ENCODE measurements around the gene NLGN1. TPM values are rescaled to one million over a fixed set of nuclear protein-coding genes. Genes with fewer than 3 reads are reported as not detected.

NLGN1 gene
- total RNA-seq, 4 donors from 2014 or later, result 12.9 to 20.9 (median 18.0) TPM

GRCh38 chr3:173976281-173976680 lies 578.7 kb downstream of the NLGN1 start:
- Histone ChIP-seq H3K27ac (replicated peaks in 1 of 4) (no peak overlapping the region), H3K27me3 (no peaks in the 10 kb centered on the region), H3K9me3 (no peaks in the 10 kb centered on the region), H3K4me1 (no peaks in the 10 kb centered on the region), H3K36me3 (no peaks in the 10 kb centered on the region), H3K4me3 (no peak overlapping the region)
- intact Hi-C loops (cut with DNase I), result no loop called here
- 94% methylated on average over 1 of the region's 1 CpG for WGBS
- DNase-seq (ENCODE audit: extremely low spot score), result no peak
- TF ChIP-seq POLR2A (IDR thresholded peaks at IDR 0.05; ENCODE audit: low read depth) (no peak), POLR2AphosphoS5 (IDR thresholded peaks at IDR 0.05) (no peak), EP300 (IDR thresholded peaks at IDR 0.05) (no peak)
- TF ChIP-seq, protein P1, sequence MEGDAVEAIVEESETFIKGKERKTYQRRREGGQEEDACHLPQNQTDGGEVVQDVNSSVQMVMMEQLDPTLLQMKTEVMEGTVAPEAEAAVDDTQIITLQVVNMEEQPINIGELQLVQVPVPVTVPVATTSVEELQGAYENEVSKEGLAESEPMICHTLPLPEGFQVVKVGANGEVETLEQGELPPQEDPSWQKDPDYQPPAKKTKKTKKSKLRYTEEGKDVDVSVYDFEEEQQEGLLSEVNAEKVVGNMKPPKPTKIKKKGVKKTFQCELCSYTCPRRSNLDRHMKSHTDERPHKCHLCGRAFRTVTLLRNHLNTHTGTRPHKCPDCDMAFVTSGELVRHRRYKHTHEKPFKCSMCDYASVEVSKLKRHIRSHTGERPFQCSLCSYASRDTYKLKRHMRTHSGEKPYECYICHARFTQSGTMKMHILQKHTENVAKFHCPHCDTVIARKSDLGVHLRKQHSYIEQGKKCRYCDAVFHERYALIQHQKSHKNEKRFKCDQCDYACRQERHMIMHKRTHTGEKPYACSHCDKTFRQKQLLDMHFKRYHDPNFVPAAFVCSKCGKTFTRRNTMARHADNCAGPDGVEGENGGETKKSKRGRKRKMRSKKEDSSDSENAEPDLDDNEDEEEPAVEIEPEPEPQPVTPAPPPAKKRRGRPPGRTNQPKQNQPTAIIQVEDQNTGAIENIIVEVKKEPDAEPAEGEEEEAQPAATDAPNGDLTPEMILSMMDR (IDR thresholded peaks at IDR 0.05), result no peak

DNA sequence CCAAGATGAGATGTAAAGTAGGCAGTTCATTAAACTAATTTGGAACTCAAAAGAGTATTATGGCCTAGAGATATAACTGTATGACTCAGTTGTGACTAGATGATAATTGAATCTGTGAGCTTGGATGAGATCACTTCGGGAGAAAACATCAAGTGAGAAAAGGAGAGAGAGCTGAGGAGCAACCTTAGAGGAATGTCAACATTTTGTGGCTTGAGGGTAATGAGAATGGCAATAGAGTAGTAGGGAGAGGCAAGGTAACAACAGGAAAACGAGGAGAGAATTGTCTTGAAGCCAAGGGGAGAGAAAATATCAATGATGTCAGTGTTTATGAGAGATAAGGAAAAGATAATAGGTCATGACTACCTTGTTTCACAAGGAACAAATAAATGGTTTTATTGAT lies 580.2 kb downstream of the NLGN1 start:
- Histone ChIP-seq H3K27ac (replicated peaks in 1 of 4) (no peak overlapping the region), H3K36me3 (no peaks in the 10 kb centered on the region), H3K4me3 (no peak overlapping the region), H3K27me3 (no peaks in the 10 kb centered on the region), H3K9me3 (no peaks in the 10 kb centered on the region), H3K4me1 (no peaks in the 10 kb centered on the region)
- DNase-seq (ENCODE audit: extremely low spot score), result no peak
- WGBS, result 85% methylated on average over 2 of the region's 2 CpGs
- no peak for TF ChIP-seq POLR2AphosphoS5 (IDR thresholded peaks at IDR 0.05)
- no peak for TF ChIP-seq POLR2A (IDR thresholded peaks at IDR 0.05; ENCODE audit: low read depth)
- intact Hi-C loops (cut with DNase I), result no loop called here

GRCh38 chr3:173983343-173983742 lies 585.8 kb downstream of the NLGN1 start:
- no peak for TF ChIP-seq EP300 (IDR thresholded peaks at IDR 0.05)
- no peak for TF ChIP-seq POLR2A (IDR thresholded peaks at IDR 0.05; ENCODE audit: low read depth)
- no peak for TF ChIP-seq POLR2AphosphoS5 (IDR thresholded peaks at IDR 0.05)
- TF ChIP-seq, protein P1 (IDR thresholded peaks at IDR 0.05), result no peak
- WGBS, result 73% methylated on average over 2 of the region's 2 CpGs

DNA sequence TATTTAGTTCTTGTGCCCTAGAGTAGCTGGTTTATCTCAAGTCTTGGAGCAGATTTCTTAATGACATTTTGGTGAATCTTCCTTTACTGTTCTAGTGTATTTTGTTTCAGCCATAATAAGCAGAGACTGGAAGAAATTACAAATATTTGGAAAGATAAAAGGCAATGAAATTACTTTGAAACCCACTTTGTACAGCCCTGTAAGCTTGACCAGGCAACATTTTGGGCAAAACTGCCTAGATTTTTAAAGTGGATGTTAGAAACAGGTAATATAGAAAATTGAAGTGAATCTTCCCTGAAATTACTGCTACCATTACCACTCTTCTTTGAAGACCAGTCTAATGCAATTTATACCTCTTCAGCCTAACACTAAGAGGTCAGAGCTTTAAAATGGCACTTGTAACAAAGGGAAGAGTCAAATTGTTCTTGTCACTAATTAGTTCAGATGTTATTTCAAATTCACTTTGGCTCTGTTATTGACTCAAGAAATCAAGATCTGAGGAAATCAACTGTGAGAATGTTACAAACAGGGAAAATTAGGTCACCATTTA lies 589.4 kb downstream of the NLGN1 start:
- DNase-seq (ENCODE audit: extremely low spot score), result no peak
- TF ChIP-seq, protein P1 (IDR thresholded peaks at IDR 0.05), result no peak
- TF ChIP-seq EP300 (IDR thresholded peaks at IDR 0.05), result no peak
- no peak for TF ChIP-seq POLR2AphosphoS5 (IDR thresholded peaks at IDR 0.05)
- no peak for TF ChIP-seq POLR2A (IDR thresholded peaks at IDR 0.05; ENCODE audit: low read depth)
- H3K4me1 ChIP-seq, result no peaks in the 10 kb centered on the region
- no peak overlapping the region for H3K4me3 ChIP-seq
- no peaks in the 10 kb centered on the region for H3K36me3 ChIP-seq
- no peaks in the 10 kb centered on the region for H3K27me3 ChIP-seq
- no peak overlapping the region for H3K27ac ChIP-seq (replicated peaks in 1 of 4)
- intact Hi-C loops (cut with DNase I), result no loop called here
- no peaks in the 10 kb centered on the region for H3K9me3 ChIP-seq

More at GRCh38 chr3:173983343-173983742, 585.8 kb downstream of the NLGN1 start:
- H3K27me3 ChIP-seq, result no peaks in the 10 kb centered on the region
- intact Hi-C loops (cut with DNase I), result no loop called here
- H3K4me1 ChIP-seq, result no peaks in the 10 kb centered on the region
- H3K36me3 ChIP-seq, result no peaks in the 10 kb centered on the region
- no peaks in the 10 kb centered on the region for H3K9me3 ChIP-seq
- no peak for DNase-seq (ENCODE audit: extremely low spot score)
- H3K4me3 ChIP-seq, result no peak overlapping the region
- H3K27ac ChIP-seq (replicated peaks in 1 of 4), result no peak overlapping the region

DNA sequence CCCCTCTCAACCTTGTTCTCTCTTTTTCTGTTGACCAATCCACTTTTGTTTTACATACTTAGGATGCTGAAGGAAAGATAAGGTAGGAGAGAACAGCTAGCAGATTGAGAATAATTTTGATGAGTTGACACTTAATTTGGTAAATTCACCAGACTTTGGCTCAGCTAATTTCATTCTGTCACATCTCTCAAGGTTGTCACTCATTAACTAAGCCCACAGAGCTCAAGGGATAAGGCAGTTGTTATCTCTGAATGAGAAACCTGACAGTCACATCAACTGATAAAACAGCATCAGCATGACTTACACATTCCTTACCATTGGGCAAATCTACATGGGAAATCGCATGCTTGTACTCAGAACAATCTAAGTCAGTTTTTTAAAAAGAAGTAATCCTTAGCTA lies 591.4 kb downstream of the NLGN1 start:
- Histone ChIP-seq H3K27me3 (no peaks in the 10 kb centered on the region), H3K4me3 (no peak overlapping the region), H3K4me1 (no peaks in the 10 kb centered on the region), H3K9me3 (no peaks in the 10 kb centered on the region), H3K27ac (replicated peaks in 1 of 4) (no peak overlapping the region), H3K36me3 (no peaks in the 10 kb centered on the region)
- 93% methylated on average over 1 of the region's 1 CpG for WGBS
- intact Hi-C loops (cut with DNase I), result no loop called here
- TF ChIP-seq, protein P1 (IDR thresholded peaks at IDR 0.05), result no peak
- TF ChIP-seq POLR2A (IDR thresholded peaks at IDR 0.05; ENCODE audit: low read depth) (no peak), POLR2AphosphoS5 (IDR thresholded peaks at IDR 0.05) (no peak), EP300 (IDR thresholded peaks at IDR 0.05) (no peak)
- DNase-seq (ENCODE audit: extremely low spot score), result no peak
